DOHH2 (cell line): ENCODE measurements around the gene ACTL10.

Source experiments
- H3F3A ChIP-seq: fragments of 200-600 bp; sonication (generic), shearing (Covaris generic); 2 replicates; pipeline ENCODE4 v1.6.0; 2016; ENCODE audit warnings: antibody characterized with exemption, mild to moderate bottlenecking; ENCODE audit not compliant: control insufficient read depth, insufficient read depth
- H3K27ac ChIP-seq: fragments of 200-600 bp; sonication (generic); 2 replicates; pipeline ENCODE4 v1.5.1; 2014; ENCODE audit warnings: low read depth, mild to moderate bottlenecking, low read length, moderate library complexity
- H3K27me3 ChIP-seq: fragments of 200-600 bp; sonication (generic); 2 replicates; pipeline ENCODE4 v1.6.1; 2014; ENCODE audit warnings: mild to moderate bottlenecking, low read length, mixed read lengths; ENCODE audit not compliant: control insufficient read depth
- H3K36me3 ChIP-seq: fragments of 200-600 bp; sonication (generic); 2 replicates; pipeline ENCODE4 v1.6.1; 2014; ENCODE audit warnings: mild to moderate bottlenecking, low read length, moderate library complexity, mixed read lengths; ENCODE audit not compliant: control insufficient read depth
- H3K4me1 ChIP-seq: fragments of 200-600 bp; sonication (generic); 2 replicates; pipeline ENCODE4 v1.6.1; 2014; ENCODE audit warnings: mild to moderate bottlenecking, low read length, mixed read lengths; ENCODE audit not compliant: control insufficient read depth
- H3K4me2 ChIP-seq: fragments of 200-600 bp; sonication (generic); 2 replicates; pipeline ENCODE4 v1.6.0; 2014; ENCODE audit warnings: mild to moderate bottlenecking, low read length, moderate library complexity
- H3K4me3 ChIP-seq: fragments of 200-600 bp; sonication (generic); 2 replicates; pipeline ENCODE4 v1.5.1; 2014; ENCODE audit warnings: mild to moderate bottlenecking, low read length, mixed read lengths
- H3K79me2 ChIP-seq: fragments of 200-600 bp; sonication (generic); 2 replicates; pipeline ENCODE4 v1.6.1; 2014; ENCODE audit warnings: mild to moderate bottlenecking, low read length, mixed read lengths; ENCODE audit not compliant: control insufficient read depth
- H3K9me2 ChIP-seq: fragments of 200-600 bp; sonication (generic); replicated peaks from 2 replicates; pipeline ENCODE4 v1.6.1; 2014; ENCODE audit warnings: mild to moderate bottlenecking, low read length, mixed read lengths; ENCODE audit not compliant: control insufficient read depth
- H3K9me3 ChIP-seq: fragments of 200-600 bp; sonication (generic); 2 replicates; pipeline ENCODE4 v1.6.1; 2014; ENCODE audit warnings: antibody characterized with exemption, low read length, mixed read lengths; ENCODE audit not compliant: control insufficient read depth, insufficient read depth
- H4K20me1 ChIP-seq: fragments of 200-600 bp; sonication (generic); 2 replicates; pipeline ENCODE4 v1.6.0; 2014; ENCODE audit warnings: low read depth, mild to moderate bottlenecking, antibody characterized with exemption, low read length, moderate library complexity; ENCODE audit not compliant: control insufficient read depth, insufficient read depth
- EZH2phosphoT487 ChIP-seq: fragments of 200-600 bp; sonication (generic); IDR thresholded peaks from 2 replicates; pipeline ENCODE4 v1.6.1; 2017; ENCODE audit warnings: borderline replicate concordance, mild to moderate bottlenecking, antibody characterized with exemption, low read length, moderate library complexity, mixed read lengths
- TF ChIP-seq, protein P1 (sequence below): fragments of 200-600 bp; sonication (generic); IDR thresholded peaks from one replicate; pipeline ENCODE4 v1.5.1; 2014; ENCODE audit warnings: antibody characterized with exemption, mild to moderate bottlenecking, low read depth, low read length; ENCODE audit not compliant: poor library complexity, severe bottlenecking

Gene ACTL10

DNA sequence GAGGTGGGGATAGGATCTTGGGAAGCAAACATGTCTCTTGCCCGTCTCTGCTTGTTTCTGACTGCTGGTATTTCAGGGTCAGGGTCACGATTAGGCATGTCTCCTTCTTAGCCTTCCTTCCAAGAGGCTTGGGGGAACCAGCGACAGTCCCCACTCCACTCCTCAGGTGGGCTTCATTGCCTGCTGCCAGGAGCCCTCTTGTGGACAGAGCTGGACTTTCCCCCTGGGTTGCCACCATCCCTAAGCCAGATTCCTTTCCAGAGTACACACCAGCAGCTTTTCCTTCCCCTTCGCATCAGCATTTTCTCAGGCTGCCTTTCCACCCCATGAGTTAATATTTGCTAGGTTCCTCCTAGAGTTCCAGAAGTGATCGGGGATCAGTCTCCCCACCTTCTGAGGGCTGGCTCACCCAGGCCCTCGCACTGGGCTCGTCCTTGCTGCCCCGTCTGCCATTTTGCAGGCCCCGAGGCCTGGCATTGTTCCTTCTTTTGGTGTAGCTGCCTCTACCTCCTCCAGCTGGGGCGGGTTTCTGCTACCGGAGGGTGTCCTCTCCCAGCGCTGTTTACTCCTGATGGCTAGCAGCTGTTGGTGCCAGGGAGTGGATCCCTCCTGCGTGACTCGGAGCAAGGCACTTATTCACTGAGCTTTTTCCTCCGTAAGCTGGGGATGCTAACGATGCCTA is 13.4 kb upstream of the ACTL10 start:
- Histone ChIP-seq H3K79me2 (no peaks in the 10 kb centered on the region), H3K36me3 (no peaks in the 10 kb centered on the region; the same call in 1 of the 2 replicates), H3K4me3 (no peak overlapping the region), H3K9me3 (no peaks in the 10 kb centered on the region), H3K9me2 (no peaks in the 10 kb centered on the region), H3K27ac (no peak overlapping the region), H3K4me1 (no peaks in the 10 kb centered on the region), H3K4me2 (no peak overlapping the region), H3K27me3 (peaks cover 3% of the 10 kb centered on the region; the same call in 1 of the 2 replicates), H4K20me1 (no peaks in the 10 kb centered on the region), H3F3A (no peaks in the 10 kb centered on the region; the same call in 1 of the 2 replicates)
- TF ChIP-seq, protein P1, sequence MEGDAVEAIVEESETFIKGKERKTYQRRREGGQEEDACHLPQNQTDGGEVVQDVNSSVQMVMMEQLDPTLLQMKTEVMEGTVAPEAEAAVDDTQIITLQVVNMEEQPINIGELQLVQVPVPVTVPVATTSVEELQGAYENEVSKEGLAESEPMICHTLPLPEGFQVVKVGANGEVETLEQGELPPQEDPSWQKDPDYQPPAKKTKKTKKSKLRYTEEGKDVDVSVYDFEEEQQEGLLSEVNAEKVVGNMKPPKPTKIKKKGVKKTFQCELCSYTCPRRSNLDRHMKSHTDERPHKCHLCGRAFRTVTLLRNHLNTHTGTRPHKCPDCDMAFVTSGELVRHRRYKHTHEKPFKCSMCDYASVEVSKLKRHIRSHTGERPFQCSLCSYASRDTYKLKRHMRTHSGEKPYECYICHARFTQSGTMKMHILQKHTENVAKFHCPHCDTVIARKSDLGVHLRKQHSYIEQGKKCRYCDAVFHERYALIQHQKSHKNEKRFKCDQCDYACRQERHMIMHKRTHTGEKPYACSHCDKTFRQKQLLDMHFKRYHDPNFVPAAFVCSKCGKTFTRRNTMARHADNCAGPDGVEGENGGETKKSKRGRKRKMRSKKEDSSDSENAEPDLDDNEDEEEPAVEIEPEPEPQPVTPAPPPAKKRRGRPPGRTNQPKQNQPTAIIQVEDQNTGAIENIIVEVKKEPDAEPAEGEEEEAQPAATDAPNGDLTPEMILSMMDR, result peak; percentile 91
- no peak for TF ChIP-seq EZH2phosphoT487

DNA sequence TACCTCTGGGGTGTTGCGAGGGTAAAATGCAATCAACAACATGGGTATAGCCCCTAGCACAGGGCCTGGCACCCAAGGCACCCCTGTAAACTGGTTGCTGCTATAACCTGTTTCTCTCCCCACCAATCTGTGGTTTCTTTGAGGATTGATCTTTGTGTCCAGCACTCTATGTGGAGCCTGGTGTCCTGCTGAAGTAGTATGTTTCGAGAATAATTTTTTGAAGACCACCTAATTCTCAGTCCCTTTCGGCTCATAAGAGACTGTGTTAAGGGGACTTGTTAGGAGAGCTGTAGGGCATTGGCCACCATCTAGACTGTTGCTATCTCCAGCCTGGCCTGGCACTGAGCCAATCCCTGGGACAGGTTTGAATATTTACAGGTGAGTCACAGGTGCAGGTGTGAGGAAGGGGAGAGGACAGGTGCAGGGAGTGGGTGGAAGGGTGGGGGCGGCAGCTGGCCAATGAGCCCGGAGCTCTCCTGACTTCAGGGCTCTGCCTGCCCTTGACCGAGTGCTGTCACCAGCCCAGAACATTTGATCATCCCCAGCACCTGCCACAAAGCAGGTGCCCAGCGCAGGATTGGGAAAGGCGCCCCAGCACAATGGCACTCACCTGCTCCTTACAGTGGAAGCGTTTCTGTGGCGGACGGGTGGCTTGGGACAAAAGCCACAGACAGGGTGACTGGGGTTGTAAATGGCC is 12.7 kb upstream of the ACTL10 start:
- H3K79me2 ChIP-seq, result no peaks in the 10 kb centered on the region
- H3K4me1 ChIP-seq, result no peaks in the 10 kb centered on the region
- no peak overlapping the region for H3K4me2 ChIP-seq
- no peak overlapping the region for H3K4me3 ChIP-seq
- H3K27me3 ChIP-seq, result peaks cover 3% of the 10 kb centered on the region; the same call in 1 of the 2 replicates
- H3K36me3 ChIP-seq, result no peaks in the 10 kb centered on the region; the same call in 1 of the 2 replicates
- TF ChIP-seq, protein P1, result no peak
- TF ChIP-seq EZH2phosphoT487, result no peak
- H3K27ac ChIP-seq, result no peak overlapping the region
- H4K20me1 ChIP-seq, result no peaks in the 10 kb centered on the region
- no peaks in the 10 kb centered on the region for H3K9me3 ChIP-seq
- H3F3A ChIP-seq, result no peaks in the 10 kb centered on the region; the same call in 1 of the 2 replicates
- H3K9me2 ChIP-seq, result no peaks in the 10 kb centered on the region

DNA sequence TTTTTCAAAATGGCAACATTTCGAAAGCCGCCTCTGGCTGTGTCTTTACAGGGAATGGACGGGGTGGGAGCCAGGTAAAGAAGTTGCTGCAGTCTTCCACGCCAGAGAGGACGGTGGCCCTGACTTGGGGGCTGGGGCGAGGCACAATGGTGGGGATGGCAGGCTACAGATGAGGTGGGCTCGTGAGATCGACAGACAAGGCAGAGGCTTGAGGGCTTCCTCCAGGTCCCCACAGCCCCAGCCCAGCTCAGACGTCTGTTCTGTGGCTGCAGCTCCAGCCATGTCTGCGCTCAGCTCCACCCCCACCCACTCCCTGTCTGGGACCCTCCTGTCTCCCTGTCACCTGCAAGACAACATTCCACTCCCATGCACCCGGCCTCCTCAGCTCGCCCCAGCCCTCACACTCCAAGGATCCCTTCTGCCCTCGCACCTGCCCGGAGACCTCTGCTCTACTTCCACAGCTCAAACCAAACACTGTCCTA is 12.0 kb upstream of the ACTL10 start:
- H3F3A ChIP-seq, result no peaks in the 10 kb centered on the region; the same call in 1 of the 2 replicates
- H3K27me3 ChIP-seq, result peaks cover 3% of the 10 kb centered on the region; the same call in 1 of the 2 replicates
- no peaks in the 10 kb centered on the region for H3K9me3 ChIP-seq
- H3K4me1 ChIP-seq, result no peaks in the 10 kb centered on the region
- no peak overlapping the region for H3K27ac ChIP-seq
- H3K4me2 ChIP-seq, result no peak overlapping the region
- TF ChIP-seq EZH2phosphoT487, result no peak
- TF ChIP-seq, protein P1, result no peak
- H3K36me3 ChIP-seq, result no peaks in the 10 kb centered on the region; the same call in 1 of the 2 replicates
- no peaks in the 10 kb centered on the region for H3K9me2 ChIP-seq
- H4K20me1 ChIP-seq, result no peaks in the 10 kb centered on the region
- H3K79me2 ChIP-seq, result no peaks in the 10 kb centered on the region
- no peak overlapping the region for H3K4me3 ChIP-seq
